NCI-H1930 (cell line): ENCODE results near the gene CCDC12.
"Not testable (repeated sequence)": the region's sequence is repeated elsewhere in the genome, so short reads cannot be mapped to it uniquely, and the experiment has no call there.

ENCODE experiments used
- DNase-seq, 2 experiments: peaks; one replicate each; lab custom pipeline; 2025; lab: John Stamatoyannopoulos, UW

CCDC12 gene

DNA sequence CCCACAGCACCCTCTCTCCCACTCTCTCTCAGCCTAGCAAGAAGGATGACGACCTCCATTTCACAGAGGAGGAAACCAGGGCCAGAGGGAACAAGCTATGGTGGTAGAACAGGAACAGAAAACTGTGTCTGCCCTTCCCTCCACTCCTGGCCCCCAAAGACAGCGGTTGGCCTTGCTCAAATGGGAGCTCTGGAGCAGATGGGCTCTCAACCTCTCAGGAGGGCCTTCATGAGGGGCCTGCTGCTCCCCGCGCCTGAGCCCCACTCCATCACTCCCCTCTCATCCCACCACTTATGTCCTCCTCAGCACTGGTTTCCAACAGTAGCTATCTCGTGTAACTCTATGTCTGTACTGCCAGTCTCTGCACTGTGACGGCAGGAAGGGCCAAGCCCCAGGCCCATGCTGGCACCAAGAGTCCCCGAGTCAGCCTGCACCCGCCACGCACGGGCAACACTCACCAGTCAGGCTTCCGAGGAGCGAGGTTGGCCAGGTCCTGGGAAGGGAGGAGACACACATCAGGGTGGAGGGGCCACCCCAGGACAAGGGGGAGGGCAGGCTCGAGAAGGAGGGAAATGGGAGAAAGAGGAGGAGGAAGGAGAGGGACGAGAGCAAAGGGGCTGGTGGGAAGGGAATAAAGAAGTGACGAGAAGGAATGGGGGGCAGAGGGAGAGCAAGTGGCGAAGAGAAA is 53.5 kb downstream of the CCDC12 start:
- DNase-seq, result no peak

DNA sequence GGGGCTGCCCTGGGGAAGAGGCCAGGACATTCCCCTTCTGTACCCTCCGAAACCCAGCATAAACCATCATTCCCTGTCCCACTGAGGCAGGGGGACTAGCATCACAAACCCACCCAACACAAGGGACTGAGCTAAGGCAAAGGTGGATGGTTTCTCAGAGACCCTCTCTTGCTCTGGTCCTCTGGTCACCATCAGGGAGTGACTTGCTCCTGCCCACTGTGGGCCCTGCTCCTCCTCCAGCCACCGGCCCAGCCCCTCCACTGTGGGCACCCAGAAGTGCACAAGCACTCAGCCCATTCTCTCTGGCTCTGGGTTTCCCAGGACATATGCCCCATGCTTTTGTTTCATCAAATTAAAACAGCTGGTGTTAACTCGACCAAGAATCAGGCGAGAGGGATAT is 54.1 kb downstream of the CCDC12 start:
- DNase-seq, result no peak

DNA sequence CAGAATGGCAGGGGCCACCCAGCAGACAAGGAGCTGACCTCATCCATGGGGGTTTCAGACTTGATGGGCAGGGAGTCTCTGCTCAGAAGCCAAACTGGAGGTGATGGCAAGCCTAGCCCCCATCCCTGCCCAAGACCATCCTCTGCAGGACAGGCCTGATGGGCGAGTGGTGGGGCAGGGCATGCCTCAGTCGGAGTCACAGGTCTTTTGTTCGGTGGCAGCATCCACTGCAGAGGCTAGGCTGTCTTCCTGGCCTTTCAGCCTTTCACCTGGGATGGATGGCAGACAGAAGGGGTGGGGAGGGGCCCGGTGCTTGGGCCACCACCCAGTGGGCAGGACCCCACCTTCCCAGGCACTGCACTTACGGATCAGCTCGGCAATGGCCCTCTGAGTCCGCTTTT is 54.7 kb downstream of the CCDC12 start:
- DNase-seq, result no peak

DNA sequence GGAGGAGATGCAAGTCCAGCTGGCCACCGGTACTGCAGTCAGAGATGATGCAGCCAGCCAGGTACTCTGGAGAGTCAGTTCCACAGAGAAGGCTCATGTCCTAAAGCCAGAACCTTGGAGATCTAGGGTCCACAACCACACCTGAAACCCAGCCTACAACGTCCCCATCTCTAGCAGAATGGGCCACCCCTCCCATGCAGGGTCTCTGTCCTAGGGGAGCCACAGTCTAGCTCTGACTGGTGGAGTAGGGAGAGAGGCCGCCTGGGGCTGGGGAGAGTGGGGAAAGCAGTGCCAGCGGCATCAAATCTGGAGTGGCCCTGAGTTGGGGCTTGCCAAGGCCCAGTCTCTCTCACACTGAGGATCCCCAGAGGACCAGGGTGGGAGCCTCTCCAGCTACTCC is 55.5 kb downstream of the CCDC12 start:
- no peak for DNase-seq

DNA sequence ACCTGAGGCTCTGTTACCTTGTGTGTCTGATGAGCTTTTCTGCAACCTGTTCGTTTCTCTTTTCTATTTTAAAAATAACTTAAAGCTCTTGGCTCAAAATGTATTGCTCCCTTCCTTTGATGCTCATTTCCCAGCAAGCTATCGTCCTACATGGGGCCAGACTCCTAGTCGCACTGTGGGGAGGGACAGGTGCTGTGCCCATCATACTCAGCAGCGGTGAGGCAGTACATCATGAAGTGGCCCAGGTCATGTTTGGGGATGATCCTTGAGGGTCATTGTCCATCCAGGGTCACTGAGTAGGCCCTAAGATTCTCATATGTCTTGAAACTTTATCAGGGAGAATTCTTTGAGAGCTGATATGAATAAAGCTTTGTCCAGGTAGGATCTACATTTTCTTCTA is 57.9 kb downstream of the CCDC12 start:
- DNase-seq, result no peak

DNA sequence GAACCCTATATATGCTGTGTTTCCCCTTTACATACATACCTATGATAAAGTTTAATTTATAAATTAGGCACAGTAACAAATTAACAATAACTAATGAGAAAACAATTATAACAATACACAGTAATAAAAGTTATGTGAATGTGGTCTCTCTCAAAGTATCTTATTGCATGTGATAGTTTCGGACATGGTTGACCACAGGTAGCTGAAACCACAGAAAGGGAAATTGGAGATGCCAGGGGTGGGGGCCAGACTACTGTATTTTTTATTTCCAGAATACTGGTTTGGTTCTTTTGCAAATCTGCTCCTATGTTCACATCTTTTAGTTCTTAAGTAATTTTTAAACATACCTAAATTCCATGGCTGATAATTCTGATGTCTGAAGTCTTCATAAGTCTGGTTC is 58.3 kb downstream of the CCDC12 start:
- no peak for DNase-seq

DNA sequence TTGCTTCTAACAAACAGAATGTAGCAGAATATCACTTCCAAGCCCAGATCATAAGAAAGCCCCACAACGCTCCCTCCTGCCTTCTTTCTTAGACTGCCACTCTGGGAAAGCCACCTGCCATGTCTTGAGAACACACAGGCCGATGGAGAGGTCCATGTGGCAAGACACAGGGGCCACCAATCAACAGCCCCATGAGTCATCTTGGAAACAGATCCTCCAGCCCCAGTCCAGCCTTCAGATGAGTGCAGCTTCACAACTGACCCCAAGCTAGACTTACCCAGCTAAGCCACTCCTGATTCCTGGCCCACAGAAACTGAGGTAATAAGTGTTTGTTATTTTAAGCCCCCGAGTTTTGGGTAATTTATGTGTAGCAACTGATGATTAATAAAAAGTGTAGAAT is 59.3 kb downstream of the CCDC12 start:
- DNase-seq, result no peak

DNA sequence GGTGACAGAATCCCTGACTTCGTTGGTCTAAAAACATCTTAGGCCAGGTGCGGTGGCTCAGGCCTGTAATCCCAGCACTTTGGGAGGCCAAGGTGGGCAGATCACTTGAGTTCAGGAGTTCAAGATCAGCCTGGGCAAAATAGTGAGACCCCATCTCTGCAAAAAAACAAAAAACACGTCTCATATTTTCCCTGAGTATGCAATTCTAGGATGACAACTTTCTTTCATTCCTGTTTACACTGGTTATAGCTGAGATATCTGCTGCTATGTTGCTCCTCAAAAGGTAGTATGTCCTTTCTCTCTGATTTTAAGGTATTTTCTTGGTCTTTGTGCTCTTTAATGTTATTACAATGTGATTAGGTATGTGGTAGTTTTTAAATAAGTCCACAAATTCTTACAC is 59.7 kb downstream of the CCDC12 start:
- DNase-seq, result no peak

DNA sequence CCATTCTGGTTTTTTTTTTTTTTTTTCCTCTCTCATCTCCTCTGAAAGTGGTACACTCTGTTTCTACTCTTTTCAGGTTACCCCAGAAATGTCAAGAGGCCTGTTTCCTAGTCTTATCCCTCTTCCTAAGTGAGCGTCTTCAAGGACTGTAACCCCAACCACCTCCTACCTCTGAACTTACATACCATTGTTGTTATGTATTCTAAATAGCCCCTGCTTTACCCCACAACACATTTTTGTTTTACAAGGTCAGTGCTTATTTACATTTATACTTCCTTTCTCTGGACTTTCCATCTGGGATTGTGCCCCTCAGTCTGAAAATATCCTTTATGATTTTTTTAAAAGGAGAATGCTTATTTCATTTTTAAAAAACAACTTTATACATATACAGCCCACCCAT is 60.3 kb downstream of the CCDC12 start:
- no peak for DNase-seq

DNA sequence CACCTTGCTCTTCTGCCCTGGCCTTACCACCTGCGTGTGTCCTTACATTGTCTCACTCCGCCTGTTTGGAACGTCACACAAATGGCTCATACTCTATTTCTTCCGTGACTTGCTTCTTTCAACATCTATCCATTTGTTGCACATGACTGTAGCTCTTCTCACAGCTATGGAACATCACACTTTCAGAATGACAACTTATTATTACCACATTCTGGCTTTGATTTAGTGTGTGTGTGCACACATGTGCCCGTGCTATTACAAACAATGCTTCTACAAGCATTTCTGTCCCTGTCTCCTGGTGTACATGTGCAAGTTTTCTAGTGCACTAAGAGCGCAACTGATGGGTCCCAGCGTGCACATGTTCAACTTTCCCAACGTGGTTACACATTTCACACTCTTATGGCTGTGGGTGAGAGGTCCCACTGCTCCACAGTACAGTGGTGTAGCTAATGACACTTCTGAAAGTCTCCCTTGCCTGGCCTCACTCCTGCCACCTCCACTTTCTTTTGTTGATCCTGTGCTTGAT is 61.2 kb downstream of the CCDC12 start:
- no peak for DNase-seq

DNA sequence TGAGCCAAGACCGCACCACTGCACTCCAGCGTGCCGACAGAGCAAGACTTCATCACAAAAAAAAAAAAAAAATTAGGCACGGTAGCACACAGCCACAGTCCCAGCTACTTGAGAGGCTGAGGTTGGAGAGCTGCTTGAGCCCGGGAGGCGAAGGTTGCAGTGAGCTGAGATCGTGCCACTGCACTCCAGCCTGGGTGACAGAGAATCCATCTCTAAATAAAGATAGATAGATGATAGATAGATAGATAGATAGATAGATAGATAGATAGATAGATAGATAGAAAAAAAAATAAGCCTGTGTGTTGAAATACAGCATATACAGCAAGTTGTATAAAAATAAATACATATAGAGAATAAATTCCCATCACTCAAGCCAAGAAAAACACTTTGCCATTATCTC is 61.7 kb downstream of the CCDC12 start:
- DNase-seq, result no peak

DNA sequence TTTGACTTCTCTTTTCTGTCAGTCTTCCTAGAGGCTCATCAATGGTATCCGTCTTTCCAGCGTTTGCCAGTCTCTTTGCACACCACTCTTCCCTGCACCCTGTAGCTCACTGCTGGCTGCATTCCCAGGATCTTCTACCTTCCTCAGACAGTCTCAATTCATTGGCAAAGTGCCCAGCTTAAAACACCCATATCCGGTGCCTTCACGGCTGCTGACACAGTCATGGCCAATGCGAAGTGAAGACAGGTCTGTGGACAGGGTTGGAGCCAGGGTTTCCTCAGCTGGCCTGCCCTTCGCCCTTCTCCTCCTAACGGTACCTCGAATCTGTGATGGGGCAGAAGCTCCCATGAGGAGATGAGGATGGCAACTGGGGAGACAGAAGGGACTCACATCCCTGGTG is 62.9 kb downstream of the CCDC12 start:
- DNase-seq, result no peak

DNA sequence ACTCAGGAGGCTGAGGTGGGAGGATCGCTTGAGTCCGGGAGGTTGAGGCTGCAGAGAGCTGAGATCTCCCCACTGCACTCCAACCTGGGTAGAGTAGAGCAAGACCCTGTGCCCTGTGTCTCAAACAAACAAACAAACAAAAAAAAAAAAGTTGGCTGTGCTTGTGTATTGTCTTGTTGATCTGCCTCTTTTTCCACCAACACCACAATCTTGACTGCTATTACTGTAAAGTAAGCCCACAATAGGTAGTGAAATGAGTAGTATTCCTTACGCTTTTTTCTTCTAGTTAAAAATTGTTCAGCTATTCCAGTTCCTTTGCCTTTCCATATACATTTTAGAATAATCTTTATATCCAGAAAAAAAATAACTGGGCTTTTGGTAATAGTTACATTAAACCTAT is 63.6 kb downstream of the CCDC12 start:
- DNase-seq, result no peak

DNA sequence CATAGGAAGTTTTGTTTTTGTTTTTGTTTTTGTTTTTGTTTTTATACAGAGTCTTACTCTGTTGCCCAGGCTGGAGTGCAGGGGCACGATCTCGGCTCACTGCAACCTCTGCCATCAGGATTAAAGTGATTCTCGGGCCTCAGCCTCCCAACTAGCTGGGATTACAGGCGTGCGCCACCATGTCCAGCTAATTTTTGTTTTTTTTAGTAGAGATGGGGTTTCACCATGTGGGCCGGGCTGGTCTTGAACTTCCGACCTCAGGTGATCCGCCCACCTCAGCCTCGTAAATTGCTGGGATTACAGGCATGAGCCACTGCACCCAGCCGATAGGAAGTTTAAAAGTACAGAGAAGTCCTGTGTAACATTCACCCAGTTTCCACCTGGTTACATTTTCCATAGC is 65.6 kb downstream of the CCDC12 start:
- not testable (repeated sequence) for DNase-seq

DNA sequence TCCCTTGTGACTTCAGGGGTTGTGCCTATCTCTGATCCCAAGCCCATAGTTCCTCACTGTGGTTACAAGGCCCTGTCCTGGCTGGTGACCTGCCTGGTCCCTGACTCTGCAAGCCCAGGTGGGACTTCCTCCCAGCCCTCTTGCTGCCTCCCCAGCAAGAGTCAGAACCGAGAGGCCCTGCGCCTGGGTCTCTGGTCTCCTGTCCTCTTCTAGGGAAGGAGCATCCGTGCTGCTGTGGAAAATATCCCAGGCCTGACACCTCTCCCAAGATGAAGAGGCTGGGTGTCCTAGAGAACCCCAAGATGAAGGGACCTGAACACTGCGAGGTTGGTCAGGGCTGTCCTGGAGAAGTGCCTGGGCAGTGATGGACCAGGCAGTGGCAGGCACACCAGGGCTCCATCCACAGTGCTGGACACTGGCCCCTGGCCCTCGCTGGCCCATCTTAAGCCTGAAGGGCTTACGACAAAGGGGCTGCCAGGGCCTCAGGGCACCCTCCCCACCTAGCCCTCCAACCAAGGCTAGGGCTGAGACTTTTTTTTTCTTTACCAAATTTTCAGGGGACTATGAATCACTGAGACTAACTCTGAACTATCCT is 66.3 kb downstream of the CCDC12 start:
- DNase-seq, result no peak

DNA sequence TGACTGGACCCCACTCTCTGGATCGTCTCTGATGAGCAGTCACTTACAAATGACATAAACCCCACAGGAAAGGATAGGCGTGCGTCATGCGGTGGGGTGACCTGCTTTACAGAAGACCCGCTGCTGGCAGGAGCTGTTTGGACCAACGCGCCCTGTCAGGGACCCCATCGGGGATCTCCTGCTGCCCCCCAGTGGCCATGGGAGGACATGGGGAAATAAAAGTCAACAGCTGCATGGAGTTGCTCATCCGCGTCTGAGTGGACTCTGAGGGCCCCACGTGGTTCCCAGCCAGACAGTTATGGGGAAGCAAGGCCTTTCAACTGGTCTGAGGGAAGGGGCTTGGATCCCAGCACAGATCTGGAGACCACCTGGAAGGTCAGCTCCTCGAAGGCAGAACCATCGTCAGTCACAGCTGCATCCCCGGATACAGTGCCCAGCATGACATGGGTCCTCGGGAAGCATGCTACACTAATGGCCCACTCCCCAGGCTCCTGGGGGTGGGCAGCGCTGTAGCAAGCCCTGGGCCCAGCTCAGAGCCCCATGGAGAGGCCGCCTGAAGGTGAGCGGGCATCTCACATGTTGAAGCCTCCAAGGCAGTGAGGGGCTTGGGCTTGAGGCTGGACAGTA is 66.9 kb downstream of the CCDC12 start:
- DNase-seq, result peak; percentile 45 to 49

DNA sequence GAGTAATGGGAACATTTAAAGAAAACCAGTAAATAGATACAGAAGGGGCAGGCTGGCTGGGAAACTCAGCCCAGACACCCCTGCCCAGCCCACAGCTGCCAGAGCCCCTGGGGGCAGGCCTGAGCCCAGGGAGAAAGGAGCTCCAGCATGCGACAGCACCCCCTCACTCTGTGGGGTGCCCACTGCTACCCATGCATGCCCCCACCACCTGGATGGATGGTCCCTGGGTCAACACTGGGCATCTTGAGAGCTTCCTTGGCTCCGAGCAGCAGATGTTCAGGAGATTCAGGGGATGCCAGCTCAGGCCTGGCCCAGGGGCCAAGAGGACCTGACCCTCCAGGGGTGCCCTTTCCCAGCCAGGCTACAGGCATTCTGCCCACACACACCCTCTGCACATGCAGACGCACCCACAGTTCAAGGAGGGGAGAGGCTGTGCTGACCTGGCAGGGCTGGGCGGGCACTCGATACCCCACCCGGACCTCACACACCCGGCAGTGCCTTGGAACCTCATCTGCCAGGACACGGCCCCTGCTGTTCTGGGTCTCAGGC is 67.5 kb downstream of the CCDC12 start:
- no peak for DNase-seq

DNA sequence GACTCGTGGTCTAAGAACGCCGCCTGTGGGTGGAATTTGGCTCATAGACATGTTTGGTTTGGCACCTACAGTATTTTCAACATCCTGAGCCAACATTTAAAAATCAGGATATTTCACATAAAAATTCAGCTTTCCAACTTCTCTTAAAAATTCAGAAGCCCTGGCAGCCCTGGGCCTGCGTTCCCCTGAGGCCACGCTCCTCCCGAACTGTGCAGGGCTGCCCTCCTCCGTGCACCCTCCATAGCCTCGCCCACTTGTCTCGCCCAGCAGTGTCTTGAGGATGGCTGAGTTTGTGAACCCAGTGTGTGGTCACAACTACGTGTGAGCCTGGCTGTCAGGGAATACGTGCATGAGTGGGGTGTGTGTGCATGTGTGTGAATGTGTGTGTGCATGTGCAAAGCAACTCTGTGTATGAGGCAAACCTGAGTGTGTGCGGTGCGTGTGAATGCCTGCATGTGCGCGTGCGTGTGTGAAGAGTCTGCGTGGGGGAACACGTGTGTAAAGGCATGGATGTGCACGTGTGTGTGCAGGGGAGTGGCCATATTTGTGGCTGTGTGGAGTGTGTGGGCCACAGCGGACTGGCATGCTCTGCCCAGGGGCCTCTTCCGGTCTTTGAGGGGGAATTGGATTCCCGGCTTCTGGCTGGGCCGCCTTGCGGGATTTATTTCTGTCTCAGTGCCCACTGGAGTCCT is 68.1 kb downstream of the CCDC12 start:
- no peak for DNase-seq

DNA sequence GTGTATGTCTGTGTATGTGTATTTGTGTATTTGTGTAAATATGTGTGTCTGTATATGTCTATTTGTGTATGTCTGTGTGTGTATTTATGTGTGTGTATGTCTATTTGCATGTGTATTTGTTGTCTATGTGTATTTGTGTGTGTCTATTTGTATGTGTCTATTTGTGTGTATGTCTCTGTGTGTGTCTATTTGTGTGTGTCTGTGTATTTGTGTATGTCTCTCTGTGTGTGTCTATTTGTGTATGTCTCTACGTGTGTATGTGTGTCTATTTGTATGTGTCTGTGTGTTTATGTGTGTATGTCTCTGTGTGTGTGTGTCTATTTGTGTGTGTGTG is 68.6 kb downstream of the CCDC12 start:
- no peak for DNase-seq

DNA sequence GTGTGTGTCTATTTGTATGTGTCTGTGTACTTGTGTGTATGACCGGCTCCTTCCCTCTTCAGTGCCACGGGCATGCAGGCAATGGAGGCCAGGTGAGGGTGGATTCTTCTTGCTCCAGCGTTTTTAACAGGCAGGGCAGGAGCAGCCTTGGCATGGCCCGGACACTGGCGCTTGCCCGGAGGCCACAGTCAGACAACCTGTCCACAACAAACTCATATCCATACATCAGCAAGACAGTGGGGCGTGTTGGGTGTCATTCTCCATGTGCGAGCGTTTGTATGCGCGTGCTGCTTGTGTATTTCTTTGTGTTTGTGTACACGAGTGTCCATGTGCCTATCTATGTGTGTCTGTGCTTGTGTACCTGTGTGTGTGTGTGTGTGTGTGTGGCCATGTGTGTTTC is 69.3 kb downstream of the CCDC12 start:
- DNase-seq, result no peak

DNA sequence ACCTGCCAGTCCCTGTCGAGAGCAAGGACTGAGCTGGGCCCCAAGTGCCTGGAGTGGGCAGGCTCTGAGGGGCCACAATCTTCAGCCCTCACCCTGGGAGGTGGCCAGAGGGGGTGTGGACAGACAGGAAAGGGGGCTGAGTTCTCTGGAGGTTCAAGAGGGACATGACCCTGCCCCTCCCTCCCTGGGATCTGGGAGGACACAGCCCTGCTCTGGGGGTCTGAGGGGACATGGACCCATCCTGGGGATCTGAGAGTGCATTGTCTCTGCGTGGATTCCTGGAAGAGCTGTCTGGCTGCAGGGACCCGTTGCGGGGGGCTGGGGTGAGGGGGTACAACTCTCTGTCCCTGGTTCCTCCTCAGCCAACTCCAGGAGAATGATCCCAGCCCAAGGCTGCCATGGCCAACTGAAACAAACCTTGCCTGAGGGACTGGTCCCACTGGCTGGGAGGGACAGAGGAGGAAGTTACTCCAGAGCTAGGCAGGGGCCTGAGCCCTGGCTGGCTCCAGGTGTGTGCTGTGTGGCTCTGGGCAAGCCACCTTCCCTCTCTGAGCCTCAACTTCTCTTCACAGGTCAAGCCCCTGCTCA is 70.0 kb downstream of the CCDC12 start:
- DNase-seq, result no peak
